A549 (cell line): ENCODE measurements around the gene PSMB5. TPM values are rescaled to one million over a fixed set of nuclear protein-coding genes. Genes with fewer than 3 reads are reported as not detected.
"Not testable (repeated sequence)": the region's sequence is repeated elsewhere in the genome, so short reads cannot be mapped to it uniquely, and the experiment has no call there.

Source experiments
- ATAC-seq, 2 experiments: fragments of 200-7000 bp in 1 of 2; fragments of >200 bp in 1 of 2; cut with Nextera tagmentation in 1 of 2; cut with Tn5 transposase in 1 of 2; 3 replicates each; pipeline versions ENCODE4 v1.8.0 to v1.9.1; 2018 to 2020; ENCODE audit warnings: mild to moderate bottlenecking in 1 of 2, moderate library complexity in 1 of 2
- CTCF ChIA-PET: fragments of 300-600 bp; sonication (Branson Sonifier 250); formaldehyde crosslinking; extraction: SDS; loops from one replicate; lab custom pipeline; 2021; ENCODE audit warnings: antibody characterized with exemption, inconsistent platforms; lab: Yijun Ruan, JAX
- POLR2A ChIA-PET: fragments of 350-600 bp; formaldehyde crosslinking; extraction: SDS; loops from one replicate; lab custom pipeline; 2021; ENCODE audit warnings: antibody characterized with exemption, inconsistent platforms; lab: Yijun Ruan, JAX
- DNase-seq, 2 experiments: peaks; one replicate each; pipeline versions ENCODE4 v3.0.0 to v3.0.0-alpha.2; 2011 to 2016; ENCODE audit warnings: low read depth in 1 of 2, low spot score in 1 of 2
- FAIRE-seq: peaks from 2 replicates; lab custom pipeline; 2011; peaks lifted over from hg19 to GRCh38; lab: Jason Lieb, UNC
- H3K27ac ChIP-seq, 2 experiments: fragments of >200 bp; sonication (Bioruptor Twin); formaldehyde crosslinking; 3 replicates each; pipeline ENCODE4 v1.5.1; 2016 to 2017
- H3K4me1 ChIP-seq: fragments of >200 bp; sonication (Bioruptor Twin); formaldehyde crosslinking; 3 replicates; pipeline ENCODE4 v1.6.1; 2016
- H3K4me2 ChIP-seq: fragments of >200 bp; sonication (Bioruptor Twin); formaldehyde crosslinking; 3 replicates; pipeline ENCODE4 v1.6.1; 2016
- H3K4me3 ChIP-seq: fragments of >200 bp; sonication (Bioruptor Twin); formaldehyde crosslinking; 3 replicates; pipeline ENCODE4 v1.5.1; 2016
- H3K9me3 ChIP-seq: fragments of >200 bp; sonication (Bioruptor Twin); formaldehyde crosslinking; 3 replicates; pipeline ENCODE4 v1.6.1; 2016
- CTCF ChIP-seq: fragments of >200 bp; sonication (Bioruptor Twin); formaldehyde crosslinking; IDR thresholded peaks from 3 replicates; pipeline ENCODE4 v1.5.1; 2016
- EHMT2 ChIP-seq: fragments of 200-600 bp; sonication (generic); IDR thresholded peaks from 2 replicates; pipeline ENCODE4 v1.6.1; 2016; ENCODE audit warnings: antibody characterized with exemption, low read depth, mild to moderate bottlenecking, moderate library complexity
- FOSB ChIP-seq: fragments of 250-450 bp; sonication (Bioruptor Pico); IDR thresholded peaks from 2 replicates; pipeline ENCODE4 v1.5.0; 2020; ENCODE audit warnings: mild to moderate bottlenecking, moderate library complexity
- FOSL2 ChIP-seq, 2 experiments: fragments of 450-650 bp in 1 of 2; fragments of >200 bp in 1 of 2; sonication (Bioruptor Twin) in 1 of 2; formaldehyde crosslinking; IDR thresholded peaks; 2 replicates each; pipeline versions ENCODE4 v1.5.0 to v1.6.1; 2016 to 2020; ENCODE audit warnings: mild to moderate bottlenecking in 1 of 2, moderate library complexity in 1 of 2
- HDAC2 ChIP-seq: fragments of 200-600 bp; sonication (generic); IDR thresholded peaks from 2 replicates; pipeline ENCODE4 v1.6.1; 2016
- HEYL ChIP-seq: fragments of 250-450 bp; sonication (Bioruptor Pico); IDR thresholded peaks from 2 replicates; pipeline ENCODE4 v1.8.0; 2021; ENCODE audit warnings: mild to moderate bottlenecking, moderate library complexity
- HMGXB4 ChIP-seq: fragments of 250-450 bp; sonication (Bioruptor Pico); IDR thresholded peaks from 2 replicates; pipeline ENCODE4 v1.5.0; 2021; ENCODE audit warnings: mild to moderate bottlenecking, moderate library complexity, borderline replicate concordance
- HOXB13 ChIP-seq: fragments of 250-450 bp; sonication (Bioruptor Pico); IDR thresholded peaks from 2 replicates; pipeline ENCODE4 v1.5.0; 2020; ENCODE audit warnings: low read depth, mild to moderate bottlenecking, moderate library complexity
- JUNB ChIP-seq: fragments of >200 bp; sonication (Bioruptor Twin); formaldehyde crosslinking; IDR thresholded peaks from 2 replicates; pipeline ENCODE4 v1.6.1; 2016
- MAFK ChIP-seq: fragments of 450-650 bp; IDR thresholded peaks from 2 replicates; pipeline ENCODE4 v1.6.1; 2014; ENCODE audit not compliant: partially characterized antibody
- NPAS2 ChIP-seq: fragments of 250-450 bp; sonication (Bioruptor Pico); IDR thresholded peaks from 2 replicates; pipeline ENCODE4 v1.8.0; 2022; ENCODE audit warnings: mild to moderate bottlenecking, moderate library complexity, borderline replicate concordance
- PBX3 ChIP-seq: IDR thresholded peaks from 2 replicates; pipeline ENCODE4 v1.6.1; 2012
- RARB ChIP-seq: fragments of 250-450 bp; sonication (Bioruptor Pico); IDR thresholded peaks from 2 replicates; pipeline ENCODE4 v1.8.0; 2021; ENCODE audit warnings: mild to moderate bottlenecking, moderate library complexity
- SREBF2 ChIP-seq: fragments of 450-650 bp; IDR thresholded peaks from 2 replicates; pipeline ENCODE4 v1.6.1; 2014; ENCODE audit warnings: mild to moderate bottlenecking, moderate library complexity
- ZFP36 ChIP-seq: fragments of 450-650 bp; IDR thresholded peaks from 2 replicates; pipeline ENCODE4 v1.6.1; 2014; ENCODE audit warnings: borderline replicate concordance; ENCODE audit not compliant: partially characterized antibody
- WGBS: methylation state at CpG from one replicate; pipeline ENCODE4 v1.1.6; 2017; ENCODE audit errors: missing lambda C conversion rate; 5-methylcytosine and 5-hydroxymethylcytosine counted together
- polyA plus RNA-seq, 4 experiments: library from polyadenylated mRNA; depleted of rRNA in 3 of 4; stranded (reverse); fragments of >200 nt; fragmentation: RNase III in 1 of 4; extraction: RNeasy Plus Mini Kit Qiagen cat#74134 plus additional on column Dnase treatment in 1 of 4; gene quantifications; 2 replicates in 3 of 4; 3 replicates in 1 of 4; pipeline ENCODE4 v1.2.3, GENCODE V29; 2011 to 2017

PSMB5 gene
- polyA plus RNA-seq, 2 of the 4 experiments (the other 2 are of a cell fraction) = 283 to 365 TPM

- peak overlapping the region; percentile 81 for H3K4me2 ChIP-seq
- TF ChIP-seq HMGXB4 = 0 out of 2 replicates have a peak, but pooled peaks have one; percentile 14
- no peak for TF ChIP-seq CTCF
- TF ChIP-seq, all 56 proteins: peak for 1
- peak overlapping the region; percentile 60; the same call in 2 of the 3 replicates for H3K4me3 ChIP-seq
- FAIRE-seq (no peak), ATAC-seq (no peak), DNase-seq (no peak)
- H3K27ac ChIP-seq = peak overlapping the region; percentile 93; a peak in 5 of 6 replicates
- ChIA-PET CTCF (interaction anchor here (0.7 to 34.0 kb wide), 19 partner anchors 9 to 449 kb away, joined by 3 to 1206 read pairs (median 10); partner anchors contain the start of genes AJUBA, CDH24 and PSMB11), POLR2A (interaction anchor here (0.7 to 2.7 kb wide), 10 partner anchors 11 to 89 kb away, joined by 3 to 27 read pairs (median 14); partner anchors contain the start of genes ACIN1, AJUBA, C14orf119 and CDH24)
- no peaks in the 10 kb centered on the region for H3K9me3 ChIP-seq
- WGBS = 56% methylated on average over 3 of the region's 3 CpGs
- peaks cover 27% of the 10 kb centered on the region for H3K4me1 ChIP-seq
These were observed 29.1 kb downstream of the PSMB5 start for GRCh38 chr14:23005451-23006187.

- FAIRE-seq; H3K27ac ChIP-seq; H3K4me3 ChIP-seq; ATAC-seq; H3K4me2 ChIP-seq; DNase-seq; POLR2A ChIA-PET; H3K9me3 ChIP-seq; TF ChIP-seq FOSL2 (IDR thresholded peaks at IDR 0.05): not testable (repeated sequence)
- peaks cover 24% of the 10 kb centered on the region for H3K4me1 ChIP-seq
- CTCF ChIA-PET = interaction anchor here (0.6 to 34.0 kb wide), 3 partner anchors 17 to 123 kb away, joined by 3 to 1206 read pairs (median 18); partner anchors contain the start of genes CDH24 and PSMB11
- WGBS = 98% methylated on average over 4 of the region's 4 CpGs
- TF ChIP-seq FOSL2 (CRISPR knock-in tag; IDR thresholded peaks at IDR 0.05) = peak; percentile 60; the same call in 1 of the 2 replicates
- TF ChIP-seq, all 56 proteins: peak for 1; not testable (repeated sequence) for 55
These were observed 30.4 kb downstream of the PSMB5 start for GRCh38 chr14:23004274-23004673.

GRCh38 chr14:23002592-23002991 lies 32.1 kb downstream of the PSMB5 start:
- no peak for DNase-seq
- WGBS = 96% methylated on average over 3 of the region's 3 CpGs
- no peak overlapping the region for H3K4me3 ChIP-seq
- no peaks in the 10 kb centered on the region for H3K9me3 ChIP-seq
- no peak overlapping the region for H3K4me2 ChIP-seq
- H3K27ac ChIP-seq = no peak overlapping the region
- peaks cover 17% of the 10 kb centered on the region for H3K4me1 ChIP-seq
- no peak for ATAC-seq
- ChIA-PET CTCF (interaction anchor here (0.6 to 34.0 kb wide), 4 partner anchors 16 to 446 kb away, joined by 4 to 1206 read pairs (median 11); partner anchors contain the start of genes CDH24 and PSMB11), POLR2A (no interaction called here)
- no peak for FAIRE-seq
- TF ChIP-seq PBX3 (no peak), HOXB13 (CRISPR knock-in tag) (no peak), EHMT2 (no peak), HEYL (CRISPR knock-in tag) (no peak), SREBF2 (no peak), FOSB (CRISPR knock-in tag) (no peak)

- H3K4me3 ChIP-seq = no peak overlapping the region
- peaks cover 9% of the 10 kb centered on the region for H3K4me1 ChIP-seq
- POLR2A ChIA-PET = no interaction called here
- no peaks in the 10 kb centered on the region for H3K9me3 ChIP-seq
- no peak overlapping the region for H3K4me2 ChIP-seq
- CTCF ChIA-PET = interaction anchor here (0.8 to 34.0 kb wide), 6 partner anchors 8 to 557 kb away, joined by 3 to 1206 read pairs (median 6); partner anchors contain the start of genes AJUBA, CDH24 and PSMB11
- no peak overlapping the region for H3K27ac ChIP-seq
- no peak for ATAC-seq
- DNase-seq = no peak
- no peak for FAIRE-seq
- TF ChIP-seq JUNB (no peak), ZFP36 (no peak), MAFK (no peak), RARB (CRISPR knock-in tag) (no peak), EHMT2 (no peak), HDAC2 (no peak), NPAS2 (CRISPR knock-in tag) (no peak)
- WGBS = 89% methylated on average over 2 of the region's 2 CpGs
These were observed 33.8 kb downstream of the PSMB5 start for GRCh38 chr14:23000860-23001259.
